Anterior cingulate cortex (tissue), 58 donors: ENCODE results near the gene CCDC90B.

Source experiments
- DNase-seq, 58 donors: peaks; one replicate each; lab custom pipeline; 2025; lab: John Stamatoyannopoulos, UW

The CCDC90B gene

DNA sequence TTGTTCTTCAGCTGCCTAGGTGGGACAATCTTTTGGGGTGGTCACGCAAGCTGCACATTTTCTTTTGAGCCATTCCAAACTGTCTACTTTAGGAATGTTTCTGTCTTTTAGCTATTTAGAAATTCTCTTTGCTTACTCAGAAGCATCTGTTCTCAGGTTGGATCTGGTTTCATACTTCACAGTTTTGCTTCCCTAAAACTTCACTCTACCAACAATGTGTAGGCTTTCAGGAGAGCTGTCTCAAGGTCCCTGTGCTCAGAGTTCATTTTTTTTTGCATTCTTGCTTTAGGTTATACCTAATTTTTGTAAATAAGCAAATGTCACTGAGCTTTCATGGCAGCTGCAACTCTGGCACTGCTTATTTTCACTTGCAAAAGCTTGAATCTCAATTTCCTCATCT lies 36.7 kb downstream of the CCDC90B start:
- DNase-seq: no peak

GRCh38 chr11:83241291-83241946 lies 44.7 kb downstream of the CCDC90B start:
- DNase-seq: peak in 4 of 58 donors; percentile 1 to 11 (median 4)

GRCh38 chr11:83238111-83238510 lies 48.1 kb downstream of the CCDC90B start:
- no peak for DNase-seq

DNA sequence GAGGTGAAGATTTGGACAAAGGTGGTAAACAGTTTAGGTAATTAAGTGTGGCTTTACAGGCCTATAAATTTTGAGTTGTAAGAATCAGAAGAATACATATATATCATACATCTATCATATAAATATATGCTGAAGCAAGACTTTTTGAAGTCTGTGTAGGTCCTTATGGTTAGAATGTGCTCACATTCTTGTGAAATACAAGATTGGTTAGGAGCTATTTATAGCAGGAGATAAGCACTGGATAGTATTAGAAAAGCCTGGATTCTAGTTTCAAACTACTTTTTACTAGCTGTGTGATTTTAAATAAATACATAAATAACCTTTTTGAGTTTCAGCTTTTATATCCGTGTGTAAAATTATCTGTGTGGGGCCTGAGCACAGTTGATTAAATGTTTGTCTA lies 50.3 kb downstream of the CCDC90B start:
- no peak for DNase-seq

DNA sequence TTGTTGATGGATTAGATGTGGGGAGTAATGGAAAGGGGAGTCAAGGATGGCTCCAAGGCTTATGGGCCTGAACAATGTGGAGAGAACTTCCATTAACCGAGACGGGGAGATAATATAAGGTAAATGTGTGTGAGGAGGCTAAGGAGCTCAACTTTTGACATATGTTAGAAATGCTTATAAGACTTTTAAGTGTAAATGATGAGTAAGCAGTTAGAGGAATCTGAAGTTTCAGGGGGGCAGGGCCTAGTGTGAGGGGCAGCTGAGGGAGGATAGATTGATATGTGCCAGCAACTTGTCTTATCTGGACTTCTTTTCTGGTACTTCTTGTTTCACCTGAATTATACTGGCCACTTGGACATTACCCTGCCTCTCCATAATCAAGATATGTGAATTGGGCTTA lies 62.7 kb downstream of the CCDC90B start:
- no peak for DNase-seq

DNA sequence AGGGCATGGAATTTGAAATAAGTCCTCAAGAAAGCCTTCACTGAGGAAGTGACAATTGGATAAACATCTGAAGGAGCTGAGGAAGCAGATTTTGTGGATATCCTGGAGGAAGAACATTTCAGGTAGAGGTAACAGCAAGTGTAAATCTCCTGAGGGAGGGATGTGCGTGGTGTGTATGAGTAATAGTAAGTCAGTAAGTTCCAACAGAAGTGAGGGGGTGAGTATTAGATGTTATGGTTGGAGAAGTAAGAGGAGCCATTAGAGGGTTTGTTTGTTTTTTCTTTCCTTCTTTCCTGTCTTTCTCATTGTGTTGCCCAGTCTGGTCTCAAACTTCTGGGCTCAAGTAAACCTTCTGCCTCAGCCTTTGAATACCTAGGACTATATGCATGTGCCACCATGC lies 63.7 kb downstream of the CCDC90B start:
- DNase-seq: no peak

DNA sequence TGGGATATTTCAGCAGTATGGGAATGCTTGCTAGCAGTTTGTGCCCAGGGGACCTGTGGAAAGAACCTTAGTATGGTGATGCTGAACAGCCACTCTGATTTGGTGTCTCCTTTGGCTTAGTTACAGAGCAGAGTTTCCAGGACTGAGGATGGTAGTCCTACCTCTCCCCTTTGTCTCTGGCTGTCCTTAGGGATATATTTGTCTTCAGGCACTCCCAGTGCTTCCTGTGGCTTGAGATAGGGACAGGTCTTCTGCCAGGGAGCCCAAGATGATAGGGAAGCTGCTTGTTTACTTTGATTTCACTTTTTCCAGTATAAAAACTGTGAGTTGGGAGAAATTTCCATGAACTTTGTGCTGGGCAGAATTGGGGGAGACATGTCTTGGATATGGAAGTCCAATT lies 64.5 kb downstream of the CCDC90B start:
- DNase-seq: no peak

GRCh38 chr11:83220260-83220659 lies 65.9 kb downstream of the CCDC90B start:
- no peak for DNase-seq

- DNase-seq: no peak
Observed at GRCh38 chr11:83219095-83219494, 67.1 kb downstream of the CCDC90B start.
